H9 (cell line): ENCODE data around the gene SLC47A1. TPM values are rescaled to one million over a fixed set of nuclear protein-coding genes. Genes with fewer than 3 reads are reported as not detected.

Source experiments
- DNase-seq: peaks from one replicate; pipeline ENCODE4 v3.0.0-alpha.2; 2017
- H2AFZ ChIP-seq: one replicate; pipeline ENCODE4 v1.6.1; 2013; ENCODE audit warnings: mild to moderate bottlenecking, low read length, control low read depth, moderate library complexity
- H2AK5ac ChIP-seq: 2 replicates; pipeline ENCODE4 v1.6.1; 2013; ENCODE audit warnings: low read length, control low read depth, mixed read lengths; ENCODE audit not compliant: insufficient read length
- H2BK120ac ChIP-seq: one replicate; pipeline ENCODE4 v1.6.1; 2013; ENCODE audit warnings: low read depth, mild to moderate bottlenecking, low read length, control low read depth, inconsistent platforms; ENCODE audit not compliant: poor library complexity, severe bottlenecking
- H2BK12ac ChIP-seq: 2 replicates; pipeline ENCODE4 v1.6.1; 2013; ENCODE audit warnings: low read length, control low read depth, mixed read lengths, low read depth; ENCODE audit not compliant: insufficient read length
- H2BK15ac ChIP-seq: 2 replicates; pipeline ENCODE4 v1.6.1; 2013; ENCODE audit warnings: low read depth, low read length, control low read depth
- H2BK20ac ChIP-seq: one replicate; pipeline ENCODE4 v1.6.1; 2013; ENCODE audit warnings: low read depth, mild to moderate bottlenecking, low read length, control low read depth, inconsistent platforms; ENCODE audit not compliant: poor library complexity, severe bottlenecking
- H2BK5ac ChIP-seq: 2 replicates; pipeline ENCODE4 v1.6.1; 2013; ENCODE audit warnings: low read length, control low read depth, mixed read lengths; ENCODE audit not compliant: insufficient read length
- H3K14ac ChIP-seq: 2 replicates; pipeline ENCODE4 v1.6.1; 2013; ENCODE audit warnings: low read length, control low read depth; ENCODE audit not compliant: insufficient read depth
- H3K18ac ChIP-seq: 2 replicates; pipeline ENCODE4 v1.6.1; 2013; ENCODE audit warnings: low read depth, mild to moderate bottlenecking, mixed read lengths, low read length, control low read depth; ENCODE audit not compliant: insufficient read length
- H3K23ac ChIP-seq: 2 replicates; pipeline ENCODE4 v1.6.1; 2013; ENCODE audit warnings: low read length, control low read depth, mixed read lengths, low read depth; ENCODE audit not compliant: insufficient read length
- H3K23me2 ChIP-seq: 2 replicates; pipeline ENCODE4 v1.6.1; 2013; ENCODE audit warnings: low read depth, mild to moderate bottlenecking, mixed read lengths, low read length, control low read depth; ENCODE audit not compliant: insufficient read length, poor library complexity, severe bottlenecking
- H3K27ac ChIP-seq: 2 replicates; pipeline ENCODE4 v1.5.1; 2013; ENCODE audit warnings: low read length, control low read depth, mixed read lengths, low read depth; ENCODE audit not compliant: insufficient read length
- H3K27me3 ChIP-seq: 2 replicates; pipeline ENCODE4 v1.6.1; 2013; ENCODE audit warnings: low read length, control low read depth, inconsistent platforms; ENCODE audit not compliant: insufficient read depth
- H3K4ac ChIP-seq: 2 replicates; pipeline ENCODE4 v1.6.1; 2013; ENCODE audit warnings: low read depth, mild to moderate bottlenecking, control low read depth, inconsistent platforms, low read length, moderate library complexity
- H3K4me1 ChIP-seq: 2 replicates; pipeline ENCODE4 v1.6.1; 2013; ENCODE audit warnings: low read length, control low read depth, inconsistent platforms; ENCODE audit not compliant: insufficient read depth
- H3K4me2 ChIP-seq: 2 replicates; pipeline ENCODE4 v1.6.1; 2013; ENCODE audit warnings: low read length, control low read depth, mixed read lengths; ENCODE audit not compliant: insufficient read length, insufficient read depth
- H3K56ac ChIP-seq: 2 replicates; pipeline ENCODE4 v1.6.1; 2013; ENCODE audit warnings: low read depth, mild to moderate bottlenecking, mixed read lengths, low read length, control low read depth; ENCODE audit not compliant: insufficient read length
- H3K79me1 ChIP-seq: 2 replicates; pipeline ENCODE4 v1.6.1; 2013; ENCODE audit warnings: low read depth, mild to moderate bottlenecking, moderate library complexity, low read length, control low read depth, inconsistent platforms; ENCODE audit not compliant: insufficient read depth, poor library complexity, severe bottlenecking
- H3K79me2 ChIP-seq: 2 replicates; pipeline ENCODE4 v1.6.1; 2013; ENCODE audit warnings: low read length, control low read depth, inconsistent platforms; ENCODE audit not compliant: insufficient read depth
- H3K9ac ChIP-seq: 2 replicates; pipeline ENCODE4 v1.6.1; 2013; ENCODE audit warnings: low read length, control low read depth, mixed read lengths; ENCODE audit not compliant: insufficient read length; ENCODE audit errors: extremely low read depth
- H3K9me3 ChIP-seq: one replicate; pipeline ENCODE4 v1.6.1; 2013; ENCODE audit warnings: low read depth, low read length, inconsistent platforms; ENCODE audit not compliant: control insufficient read depth
- H3T11ph ChIP-seq: one replicate; pipeline ENCODE4 v1.6.1; 2013; ENCODE audit warnings: mild to moderate bottlenecking, low read length, control low read depth, inconsistent platforms
- H4K20me1 ChIP-seq: one replicate; pipeline ENCODE4 v1.6.1; 2013; ENCODE audit not compliant: control insufficient read depth, insufficient read length, insufficient read depth
- H4K5ac ChIP-seq: 2 replicates; pipeline ENCODE4 v1.6.1; 2013; ENCODE audit warnings: low read depth, mild to moderate bottlenecking, mixed read lengths, low read length, control low read depth; ENCODE audit not compliant: insufficient read length
- H4K8ac ChIP-seq: replicated peaks from 2 replicates; pipeline ENCODE4 v1.6.1; 2013; ENCODE audit warnings: low read length, control low read depth, mixed read lengths, low read depth; ENCODE audit not compliant: insufficient read length
- H4K91ac ChIP-seq: 2 replicates; pipeline ENCODE4 v1.6.1; 2013; ENCODE audit warnings: low read depth, mild to moderate bottlenecking, moderate library complexity, mixed read lengths, low read length, control low read depth; ENCODE audit not compliant: insufficient read length
- H3K27ac Mint-ChIP-seq, 3 experiments: 2 replicates in 2 of 3; 3 replicates in 1 of 3; pipeline ENCODE4 v1.8.0; 2020 to 2021; ENCODE audit warnings: mixed read lengths in 3 of 3, mild to moderate bottlenecking in 1 of 3, moderate library complexity in 1 of 3
- H3K27me3 Mint-ChIP-seq: 2 replicates; pipeline ENCODE4 v1.8.0; 2021; ENCODE audit warnings: low read depth, mild to moderate bottlenecking, moderate library complexity, mixed read lengths
- H3K36me3 Mint-ChIP-seq, 3 experiments: 2 replicates in 2 of 3; 3 replicates in 1 of 3; pipeline ENCODE4 v1.8.0; 2020 to 2021; ENCODE audit warnings: low read depth in 3 of 3, mixed read lengths in 3 of 3; ENCODE audit not compliant: insufficient read depth in 1 of 3
- H3K4me1 Mint-ChIP-seq, 2 experiments: 2 replicates each; pipeline ENCODE4 v1.8.0; 2020; ENCODE audit warnings: mixed read lengths in 2 of 2
- H3K4me3 Mint-ChIP-seq, 2 experiments: 2 replicates in 1 of 2; 3 replicates in 1 of 2; pipeline ENCODE4 v1.8.0; 2020 to 2021; ENCODE audit warnings: mild to moderate bottlenecking in 2 of 2, mixed read lengths in 2 of 2, moderate library complexity in 1 of 2
- H3K9me3 Mint-ChIP-seq, 2 experiments: 2 replicates in 1 of 2; 3 replicates in 1 of 2; pipeline ENCODE4 v1.8.0; 2020; ENCODE audit warnings: mild to moderate bottlenecking in 2 of 2, mixed read lengths in 2 of 2, moderate library complexity in 1 of 2
- WGBS: extraction: QIAGEN DNeasy Blood & Tissue Kit; methylation state at CpG from one replicate; pipeline ENCODE4 v1.1.7; 2013; ENCODE audit warnings: missing lambda C conversion rate, low lambda C conversion rate, mixed read lengths; ENCODE audit not compliant: insufficient read length; ENCODE audit errors: extremely low coverage; 5-methylcytosine and 5-hydroxymethylcytosine counted together
- total RNA-seq: library from RNA; stranded (reverse); gene quantifications from 2 replicates; pipeline ENCODE4 v1.2.1, GENCODE V29; 2021
- TF ChIP-seq, protein P1 (sequence below): fragments of 200-600 bp; sonication (generic); conservative IDR thresholded peaks from 3 replicates; pipeline ENCODE4 v1.8.0; 2021; ENCODE audit warnings: antibody characterized with exemption, mild to moderate bottlenecking

Gene SLC47A1
- total RNA-seq, 1 experiment from 2014 or later = 4.0 TPM

DNA sequence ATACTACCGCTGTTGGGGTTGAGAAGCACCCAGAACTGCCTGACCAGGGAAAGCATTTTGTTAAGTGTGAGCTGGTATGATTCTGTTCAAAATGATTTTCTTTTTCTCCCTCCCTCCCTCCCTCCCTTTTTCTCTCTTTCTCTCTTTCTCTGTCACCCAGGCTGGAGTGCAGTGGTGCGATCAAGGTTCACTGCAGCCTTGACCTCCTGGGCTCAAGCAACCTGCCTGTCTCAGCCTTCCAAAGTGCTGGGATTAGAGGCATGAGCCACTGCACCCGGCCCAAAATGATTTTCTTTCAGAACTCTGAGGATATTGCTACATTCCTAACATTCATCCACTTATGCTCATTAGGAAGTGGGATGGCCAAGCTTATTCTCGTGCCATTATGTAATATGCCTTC lies 41.3 kb downstream of the SLC47A1 start:
- no peak for DNase-seq
- Histone ChIP-seq H3K79me1 (no peaks in the 10 kb centered on the region), H3K23me2 (peaks cover 4% of the 10 kb centered on the region), H3K27me3 (no peaks in the 10 kb centered on the region), H4K8ac (no peak overlapping the region), H3K18ac (no peak overlapping the region), H2AFZ (no peak overlapping the region), H3K9me3 (no peaks in the 10 kb centered on the region), H4K20me1 (no peaks in the 10 kb centered on the region), H2AK5ac (no peak overlapping the region), H2BK12ac (no peak overlapping the region), H4K91ac (no peak overlapping the region), H4K5ac (no peak overlapping the region), H2BK15ac (no peak overlapping the region), H3K14ac (no peak overlapping the region), H2BK120ac (no peak overlapping the region), H3T11ph (no peak overlapping the region), H3K4me2 (no peak overlapping the region), H3K4me1 (no peaks in the 10 kb centered on the region), H2BK5ac (no peak overlapping the region), H3K9ac (no peak overlapping the region), H3K79me2 (no peaks in the 10 kb centered on the region), H3K23ac (no peak overlapping the region), H3K4ac (no peak overlapping the region), H2BK20ac (no peak overlapping the region), H3K56ac (no peak overlapping the region), H3K27ac (no peak overlapping the region)
- WGBS = no CpG with 5 or more reads among the region's 4 CpGs
- peak overlapping the region in 1 of 3 experiments; percentile 92; a peak in 1 of 7 replicates for H3K27ac Mint-ChIP-seq
- H3K27me3 Mint-ChIP-seq = no peaks in the 10 kb centered on the region; the same call in none of the 2 replicates
- H3K9me3 Mint-ChIP-seq = 0 out of 5 replicates have a peak, but pooled peaks cover 0 to 2% of the 10 kb centered on the region in 2 experiments
- no peak overlapping the region for H3K4me3 Mint-ChIP-seq
- TF ChIP-seq, protein P1, sequence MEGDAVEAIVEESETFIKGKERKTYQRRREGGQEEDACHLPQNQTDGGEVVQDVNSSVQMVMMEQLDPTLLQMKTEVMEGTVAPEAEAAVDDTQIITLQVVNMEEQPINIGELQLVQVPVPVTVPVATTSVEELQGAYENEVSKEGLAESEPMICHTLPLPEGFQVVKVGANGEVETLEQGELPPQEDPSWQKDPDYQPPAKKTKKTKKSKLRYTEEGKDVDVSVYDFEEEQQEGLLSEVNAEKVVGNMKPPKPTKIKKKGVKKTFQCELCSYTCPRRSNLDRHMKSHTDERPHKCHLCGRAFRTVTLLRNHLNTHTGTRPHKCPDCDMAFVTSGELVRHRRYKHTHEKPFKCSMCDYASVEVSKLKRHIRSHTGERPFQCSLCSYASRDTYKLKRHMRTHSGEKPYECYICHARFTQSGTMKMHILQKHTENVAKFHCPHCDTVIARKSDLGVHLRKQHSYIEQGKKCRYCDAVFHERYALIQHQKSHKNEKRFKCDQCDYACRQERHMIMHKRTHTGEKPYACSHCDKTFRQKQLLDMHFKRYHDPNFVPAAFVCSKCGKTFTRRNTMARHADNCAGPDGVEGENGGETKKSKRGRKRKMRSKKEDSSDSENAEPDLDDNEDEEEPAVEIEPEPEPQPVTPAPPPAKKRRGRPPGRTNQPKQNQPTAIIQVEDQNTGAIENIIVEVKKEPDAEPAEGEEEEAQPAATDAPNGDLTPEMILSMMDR = no peak
- peaks cover 14 to 31% of the 10 kb centered on the region in 2 experiments for H3K4me1 Mint-ChIP-seq
- no peaks in the 10 kb centered on the region for H3K36me3 Mint-ChIP-seq
